HepG2 (cell line): ENCODE results near the gene CHKA. TPM values are rescaled to one million over a fixed set of nuclear protein-coding genes. Genes with fewer than 3 reads are reported as not detected.

Experiments
- BCL6 ChIP-seq: IDR thresholded peaks from 2 replicates; pipeline ENCODE4 v1.6.1; 2016; ENCODE audit warnings: missing genetic modification reagents, missing compliant biosample characterization
- HNRNPLL ChIP-seq: fragments of 200-400 bp; formaldehyde crosslinking; IDR thresholded peaks from 2 replicates; pipeline ENCODE4 v1.6.1; 2017; ENCODE audit warnings: mild to moderate bottlenecking, low read depth, low read length; ENCODE audit not compliant: poor library complexity, severe bottlenecking
- KDM1A ChIP-seq: IDR thresholded peaks from 2 replicates; pipeline ENCODE4 v1.6.1; 2016; ENCODE audit warnings: missing compliant biosample characterization
- POLR2AphosphoS5 ChIP-seq: IDR thresholded peaks from 2 replicates; pipeline ENCODE4 v1.6.1; 2012; ENCODE audit warnings: low read depth, low read length
- REST ChIP-seq, 2 experiments: IDR thresholded peaks; 2 replicates each; pipeline ENCODE4 v1.6.1; 2011 to 2012; ENCODE audit warnings: low read length in 2 of 2, borderline replicate concordance in 1 of 2, low read depth in 1 of 2, mild to moderate bottlenecking in 1 of 2, moderate library complexity in 1 of 2
- TAF15 ChIP-seq: fragments of 200-400 bp; formaldehyde crosslinking; IDR thresholded peaks from one replicate; pipeline ENCODE4 v1.6.1; 2018; ENCODE audit warnings: mild to moderate bottlenecking, low read depth, low read length; ENCODE audit not compliant: poor library complexity, severe bottlenecking
- XBP1 ChIP-seq: sonication (generic); formaldehyde crosslinking; IDR thresholded peaks from 2 replicates; pipeline ENCODE4 v1.5.0; 2020; ENCODE audit warnings: missing genetic modification reagents
- ZFP62 ChIP-seq: sonication (generic); formaldehyde crosslinking; IDR thresholded peaks from 2 replicates; pipeline ENCODE4 v1.4.0; 2020; ENCODE audit warnings: missing genetic modification reagents
- ZNF160 ChIP-seq: sonication (generic); formaldehyde crosslinking; IDR thresholded peaks from 2 replicates; pipeline ENCODE4 v1.8.0; 2022; ENCODE audit warnings: mild to moderate bottlenecking, inconsistent platforms, missing genetic modification reagents
- ZNF232 ChIP-seq: sonication (generic); formaldehyde crosslinking; IDR thresholded peaks from 2 replicates; pipeline ENCODE4 v1.4.0; 2020; ENCODE audit warnings: missing genetic modification reagents, borderline replicate concordance
- ZNF367 ChIP-seq: sonication (generic); formaldehyde crosslinking; IDR thresholded peaks from 2 replicates; pipeline ENCODE4 v1.4.0; 2020; ENCODE audit warnings: missing genetic modification reagents, borderline replicate concordance
- ZNF557 ChIP-seq: sonication (generic); formaldehyde crosslinking; IDR thresholded peaks from 2 replicates; pipeline ENCODE4 v1.4.0; 2020; ENCODE audit warnings: missing genetic modification reagents
- ZNF773 ChIP-seq: sonication (generic); formaldehyde crosslinking; IDR thresholded peaks from 2 replicates; pipeline ENCODE4 v1.4.0; 2020; ENCODE audit warnings: missing genetic modification reagents, borderline replicate concordance
- ZNF776 ChIP-seq: sonication (generic); formaldehyde crosslinking; IDR thresholded peaks from 2 replicates; pipeline ENCODE4 v1.4.0; 2020; ENCODE audit warnings: mild to moderate bottlenecking, missing genetic modification reagents
- ZUFSP ChIP-seq: sonication (generic); formaldehyde crosslinking; IDR thresholded peaks from 2 replicates; pipeline ENCODE4 v1.9.0; 2021; ENCODE audit warnings: missing genetic modification reagents, mild to moderate bottlenecking, borderline replicate concordance
- polyA plus RNA-seq, 8 experiments: library from polyadenylated mRNA; depleted of rRNA in 3 of 8; stranded (reverse) in 7 of 8; unstranded in 1 of 8; fragments of >200 nt; fragmentation: Illumina TruSeq in 4 of 8; extraction: Trizol in 4 of 8; gene quantifications; 2 replicates each; pipeline versions ENCODE4 v1.2.1 to v1.2.3, GENCODE V29; 2011 to 2016; ENCODE audit warnings: low read depth in 4 of 8, missing spikeins in 1 of 8, mixed read lengths in 1 of 8; ENCODE audit not compliant: insufficient read depth in 1 of 8
- total RNA-seq, 5 experiments: library from RNA; depleted of rRNA; stranded (reverse); fragments of >200 nt; fragmentation: Illumina TruSeq; extraction: Trizol; gene quantifications; 2 replicates each; pipeline ENCODE4 v1.2.3, GENCODE V29; 2016; ENCODE audit warnings: low read depth in 1 of 5
- TF ChIP-seq, protein P1 (sequence below): sonication (generic); formaldehyde crosslinking; conservative IDR thresholded peaks from 2 replicates; pipeline ENCODE4 v1.8.0; 2022; ENCODE audit warnings: low read depth, missing genetic modification reagents
- TF ChIP-seq, protein P2 (sequence below): sonication (generic); formaldehyde crosslinking; IDR thresholded peaks from 2 replicates; pipeline ENCODE4 v1.4.0; 2020; ENCODE audit warnings: missing genetic modification reagents

The CHKA gene
- total and polyA plus RNA-seq, 2 of the 13 experiments (the other 11 are each of a cell fraction or from before 2014, with no cell fraction given), result 71.6 to 92.7 TPM

DNA sequence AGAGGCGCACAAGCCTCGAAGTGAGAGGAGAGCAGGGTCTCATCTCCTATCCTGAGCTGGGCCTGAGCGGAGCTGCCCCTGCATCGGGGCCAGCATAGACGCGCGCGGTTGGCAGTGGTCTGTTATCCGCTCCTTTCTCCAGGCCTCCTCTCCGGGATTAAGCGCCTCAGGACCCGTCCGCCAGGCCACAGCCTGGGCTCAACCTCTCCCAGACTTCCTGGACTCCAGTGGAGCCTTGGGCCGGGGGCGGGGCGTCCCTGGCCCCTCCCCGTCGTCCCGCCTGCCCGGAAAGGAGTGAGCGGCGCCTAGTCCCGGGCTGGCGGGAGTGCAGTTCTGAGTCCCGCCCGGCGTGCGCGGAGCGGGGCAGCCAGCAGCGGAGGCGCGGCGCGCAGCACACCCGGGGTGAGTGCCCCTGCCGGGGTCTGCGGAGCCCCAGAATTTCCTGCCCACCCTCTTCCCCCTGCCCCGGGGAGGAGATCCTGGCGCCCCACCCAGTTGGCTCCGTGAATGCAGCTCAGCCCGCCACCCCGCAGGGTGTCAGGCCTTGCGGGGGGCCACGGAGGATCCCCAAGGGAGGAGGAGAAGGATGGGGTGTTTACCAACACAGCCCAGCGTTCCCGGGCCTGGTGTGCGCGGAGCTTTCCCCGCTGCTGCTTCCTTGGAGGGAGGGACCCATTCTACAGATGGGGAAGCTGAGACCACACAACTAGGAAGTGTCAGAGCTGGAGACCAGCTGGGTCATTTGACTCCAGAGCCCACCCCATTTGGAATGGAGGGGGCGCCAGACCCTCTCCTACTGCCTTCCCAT, 82.3 kb downstream of the CHKA start, which contains the start of gene TCIRG1 (continued):
- TF ChIP-seq REST (IDR thresholded peaks at IDR 0.05; ENCODE audit: borderline replicate concordance in 1 of 2, low read depth in 1 of 2, low read length in 2 of 2) (0 out of 4 replicates have a peak, but pooled peaks of 1 of the 2 experiments have one; percentile 19), HNRNPLL (peak; percentile 59), ZFP62 (no peak), ZNF160 (0 out of 2 replicates have a peak, but pooled peaks have one; percentile 8), KDM1A (peak; percentile 98), ZNF776 (CRISPR knock-in tag) (0 out of 2 replicates have a peak, but pooled peaks have one; percentile 0), POLR2AphosphoS5 (peak; percentile 83), BCL6 (CRISPR knock-in tag) (no peak), TAF15 (peak; percentile 72), ZNF232 (CRISPR knock-in tag) (peak; percentile 18; the same call in 1 of the 2 replicates), ZNF773 (CRISPR knock-in tag) (0 out of 2 replicates have a peak, but pooled peaks have one; percentile 20), XBP1 (CRISPR knock-in tag) (0 out of 2 replicates have a peak, but pooled peaks have one; percentile 36), ZUFSP (CRISPR knock-in tag) (no peak), ZNF367 (CRISPR knock-in tag) (peak; percentile 49; the same call in 1 of the 2 replicates), ZNF557 (0 out of 2 replicates have a peak, but pooled peaks have one; percentile 40)
- TF ChIP-seq, protein P1, sequence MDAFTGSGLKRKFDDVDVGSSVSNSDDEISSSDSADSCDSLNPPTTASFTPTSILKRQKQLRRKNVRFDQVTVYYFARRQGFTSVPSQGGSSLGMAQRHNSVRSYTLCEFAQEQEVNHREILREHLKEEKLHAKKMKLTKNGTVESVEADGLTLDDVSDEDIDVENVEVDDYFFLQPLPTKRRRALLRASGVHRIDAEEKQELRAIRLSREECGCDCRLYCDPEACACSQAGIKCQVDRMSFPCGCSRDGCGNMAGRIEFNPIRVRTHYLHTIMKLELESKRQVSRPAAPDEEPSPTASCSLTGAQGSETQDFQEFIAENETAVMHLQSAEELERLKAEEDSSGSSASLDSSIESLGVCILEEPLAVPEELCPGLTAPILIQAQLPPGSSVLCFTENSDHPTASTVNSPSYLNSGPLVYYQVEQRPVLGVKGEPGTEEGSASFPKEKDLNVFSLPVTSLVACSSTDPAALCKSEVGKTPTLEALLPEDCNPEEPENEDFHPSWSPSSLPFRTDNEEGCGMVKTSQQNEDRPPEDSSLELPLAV (CRISPR knock-in tag), result no peak
- TF ChIP-seq, protein P2, sequence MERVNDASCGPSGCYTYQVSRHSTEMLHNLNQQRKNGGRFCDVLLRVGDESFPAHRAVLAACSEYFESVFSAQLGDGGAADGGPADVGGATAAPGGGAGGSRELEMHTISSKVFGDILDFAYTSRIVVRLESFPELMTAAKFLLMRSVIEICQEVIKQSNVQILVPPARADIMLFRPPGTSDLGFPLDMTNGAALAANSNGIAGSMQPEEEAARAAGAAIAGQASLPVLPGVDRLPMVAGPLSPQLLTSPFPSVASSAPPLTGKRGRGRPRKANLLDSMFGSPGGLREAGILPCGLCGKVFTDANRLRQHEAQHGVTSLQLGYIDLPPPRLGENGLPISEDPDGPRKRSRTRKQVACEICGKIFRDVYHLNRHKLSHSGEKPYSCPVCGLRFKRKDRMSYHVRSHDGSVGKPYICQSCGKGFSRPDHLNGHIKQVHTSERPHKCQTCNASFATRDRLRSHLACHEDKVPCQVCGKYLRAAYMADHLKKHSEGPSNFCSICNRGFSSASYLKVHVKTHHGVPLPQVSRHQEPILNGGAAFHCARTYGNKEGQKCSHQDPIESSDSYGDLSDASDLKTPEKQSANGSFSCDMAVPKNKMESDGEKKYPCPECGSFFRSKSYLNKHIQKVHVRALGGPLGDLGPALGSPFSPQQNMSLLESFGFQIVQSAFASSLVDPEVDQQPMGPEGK (CRISPR knock-in tag), result peak; percentile 59; the same call in 1 of the 2 replicates
